SU-DHL-6 (cell line): ENCODE results near the gene PRR7.
A peak's percentile ranks its signal among the peaks of the same experiment; 100 is the strongest.

Experiments
- H2AFZ ChIP-seq: fragments of 200-600 bp; sonication (generic); 2 replicates; pipeline ENCODE4 v1.6.1; 2014; ENCODE audit warnings: low read depth, mild to moderate bottlenecking, moderate library complexity, mixed read lengths, antibody characterized with exemption, low read length; ENCODE audit not compliant: severe bottlenecking
- H3F3A ChIP-seq: fragments of 200-600 bp; shearing (Covaris generic); 2 replicates; pipeline ENCODE4 v1.6.0; 2016; ENCODE audit warnings: antibody characterized with exemption, mild to moderate bottlenecking; ENCODE audit not compliant: insufficient read depth
- H3K27ac ChIP-seq: fragments of 200-600 bp; sonication (generic); 2 replicates; pipeline ENCODE4 v1.5.1; 2016; ENCODE audit warnings: low read depth, mild to moderate bottlenecking, low read length, moderate library complexity, mixed read lengths
- H3K27me3 ChIP-seq: fragments of 200-600 bp; sonication (generic), shearing (Covaris generic); 2 replicates; pipeline ENCODE4 v1.6.0; 2014; ENCODE audit warnings: mild to moderate bottlenecking, low read length
- H3K36me3 ChIP-seq: fragments of 200-600 bp; sonication (generic); 2 replicates; pipeline ENCODE4 v1.6.1; 2014; ENCODE audit warnings: mild to moderate bottlenecking, low read length, mixed read lengths
- H3K4me2 ChIP-seq: fragments of 300-600, 200-600 bp; shearing (Covaris generic), sonication (generic); 2 replicates; pipeline ENCODE4 v1.6.0; 2014; ENCODE audit warnings: low read length, low read depth, mild to moderate bottlenecking; ENCODE audit not compliant: poor library complexity, severe bottlenecking
- H3K4me3 ChIP-seq: fragments of 200-600 bp; sonication (generic); 2 replicates; pipeline ENCODE4 v1.5.1; 2014; ENCODE audit warnings: antibody characterized with exemption, low read length, mild to moderate bottlenecking, mixed read lengths; ENCODE audit not compliant: insufficient read depth, poor library complexity, severe bottlenecking
- H3K79me2 ChIP-seq: fragments of 200-600 bp; sonication (generic); 2 replicates; pipeline ENCODE4 v1.6.1; 2014; ENCODE audit warnings: mild to moderate bottlenecking, low read length, moderate library complexity; ENCODE audit not compliant: insufficient read depth
- H3K9ac ChIP-seq: fragments of 200-600 bp; sonication (generic); 2 replicates; pipeline ENCODE4 v1.7.0; 2014; ENCODE audit warnings: mild to moderate bottlenecking, low read length
- H3K9me2 ChIP-seq: fragments of 200-600 bp; sonication (generic); replicated peaks from 2 replicates; pipeline ENCODE4 v1.6.1; 2014; ENCODE audit warnings: low read length; ENCODE audit not compliant: insufficient read depth
- H3K9me3 ChIP-seq: fragments of 200-600 bp; sonication (generic); 2 replicates; pipeline ENCODE4 v1.6.1; 2014; ENCODE audit warnings: low read length, mixed read lengths; ENCODE audit not compliant: insufficient read depth
- H4K20me1 ChIP-seq: fragments of 200-600 bp; sonication (generic); 2 replicates; pipeline ENCODE4 v1.6.1; 2014; ENCODE audit warnings: low read depth, mild to moderate bottlenecking, antibody characterized with exemption, low read length, moderate library complexity, mixed read lengths
- CTCF ChIP-seq: fragments of 200-600 bp; sonication (generic); IDR thresholded peaks from one replicate; pipeline ENCODE4 v1.5.1; 2017; ENCODE audit warnings: antibody characterized with exemption, mild to moderate bottlenecking, low read length, moderate library complexity; ENCODE audit not compliant: insufficient read depth, poor library complexity, severe bottlenecking
- EZH2phosphoT487 ChIP-seq: fragments of 200-600 bp; sonication (generic), shearing (Covaris generic); conservative IDR thresholded peaks from 2 replicates; pipeline ENCODE4 v1.6.1; 2018; ENCODE audit warnings: mild to moderate bottlenecking, antibody characterized with exemption, low read length, moderate library complexity, mixed read lengths

Gene PRR7

GRCh38 chr5:177500685-177501522, 54.3 kb downstream of the PRR7 start:
- Histone ChIP-seq H2AFZ (no peak overlapping the region), H3K4me2 (no peak overlapping the region), H3F3A (peaks cover 14% of the 10 kb centered on the region), H3K36me3 (no peaks in the 10 kb centered on the region), H3K4me3 (no peak overlapping the region), H3K9ac (peak overlapping the region; percentile 29; the same call in 1 of the 2 replicates), H3K9me3 (no peaks in the 10 kb centered on the region), H3K27me3 (no peaks in the 10 kb centered on the region), H4K20me1 (no peaks in the 10 kb centered on the region), H3K9me2 (no peaks in the 10 kb centered on the region), H3K79me2 (no peaks in the 10 kb centered on the region), H3K27ac (peak overlapping the region; percentile 81; the same call in 1 of the 2 replicates)
- TF ChIP-seq EZH2phosphoT487 (no peak), CTCF (peak; percentile 95)

- Histone ChIP-seq H3K27ac (peak overlapping the region; percentile 81), H3K4me2 (peak overlapping the region; percentile 27), H4K20me1 (no peaks in the 10 kb centered on the region), H3K79me2 (no peaks in the 10 kb centered on the region; the same call in 1 of the 2 replicates), H3K4me3 (no peak overlapping the region), H3K27me3 (no peaks in the 10 kb centered on the region), H3K9me2 (no peaks in the 10 kb centered on the region), H3K36me3 (peaks cover under 1% of the 10 kb centered on the region; the same call in 1 of the 2 replicates), H2AFZ (no peak overlapping the region), H3F3A (peaks cover 17% of the 10 kb centered on the region), H3K9me3 (no peaks in the 10 kb centered on the region), H3K9ac (peak overlapping the region; percentile 29; the same call in 1 of the 2 replicates)
- TF ChIP-seq EZH2phosphoT487 (no peak), CTCF (no peak)
Observed at GRCh38 chr5:177501874-177502678, 55.5 kb downstream of the PRR7 start.

- H3K4me3 ChIP-seq, result no peak overlapping the region
- H2AFZ ChIP-seq, result no peak overlapping the region
- H3K9ac ChIP-seq, result peak overlapping the region; percentile 29; the same call in 1 of the 2 replicates
- H3K9me3 ChIP-seq, result no peaks in the 10 kb centered on the region
- peak overlapping the region; percentile 81 for H3K27ac ChIP-seq
- peaks cover 25% of the 10 kb centered on the region for H3F3A ChIP-seq
- no peaks in the 10 kb centered on the region for H3K9me2 ChIP-seq
- TF ChIP-seq CTCF, result no peak
- TF ChIP-seq EZH2phosphoT487, result no peak
- H3K27me3 ChIP-seq, result no peaks in the 10 kb centered on the region
- H3K36me3 ChIP-seq, result peaks cover 5% of the 10 kb centered on the region
- no peak overlapping the region for H3K4me2 ChIP-seq
- peaks cover 6% of the 10 kb centered on the region; the same call in 1 of the 2 replicates for H3K79me2 ChIP-seq
- no peaks in the 10 kb centered on the region for H4K20me1 ChIP-seq
Observed at GRCh38 chr5:177502886-177503285, 56.3 kb downstream of the PRR7 start.
